Stimulated activated effector memory CD8-positive, alpha-beta T cell treated with anti-CD3 and anti-CD28 coated beads, Interleukin-12 subunit alpha, Interleukin-12 subunit beta, amount 100 ng/mL, for 72 hours (primary cell): Measurements from ENCODE around the gene TRIM56.
"Not testable (repeated sequence)": the region's sequence is repeated elsewhere in the genome, so short reads cannot be mapped to it uniquely, and the experiment has no call there.

Source experiments
- ATAC-seq: fragments of 150-1000 bp; cut with Tn5 transposase; 2 replicates; pipeline ENCODE4 v1.10.0; 2021
- DNase-seq, 2 donors: peaks; one replicate each; pipeline ENCODE4 v3.0.0; 2021 to 2022; ENCODE audit warnings: low spot score in 2 of 2
- H3K27ac Mint-ChIP-seq: one replicate; pipeline ENCODE4 v1.8.0; 2022; ENCODE audit warnings: mild to moderate bottlenecking, mixed read lengths
- H3K36me3 Mint-ChIP-seq: one replicate; pipeline ENCODE4 v1.8.0; 2022; ENCODE audit warnings: mild to moderate bottlenecking, mixed read lengths
- H3K4me1 Mint-ChIP-seq: one replicate; pipeline ENCODE4 v1.8.0; 2022; ENCODE audit warnings: mixed read lengths
- H3K4me3 Mint-ChIP-seq: one replicate; pipeline ENCODE4 v1.8.0; 2022; ENCODE audit warnings: mild to moderate bottlenecking, mixed read lengths
- H3K9me3 Mint-ChIP-seq: one replicate; pipeline ENCODE4 v1.8.0; 2022; ENCODE audit warnings: mixed read lengths

TRIM56 gene

DNA sequence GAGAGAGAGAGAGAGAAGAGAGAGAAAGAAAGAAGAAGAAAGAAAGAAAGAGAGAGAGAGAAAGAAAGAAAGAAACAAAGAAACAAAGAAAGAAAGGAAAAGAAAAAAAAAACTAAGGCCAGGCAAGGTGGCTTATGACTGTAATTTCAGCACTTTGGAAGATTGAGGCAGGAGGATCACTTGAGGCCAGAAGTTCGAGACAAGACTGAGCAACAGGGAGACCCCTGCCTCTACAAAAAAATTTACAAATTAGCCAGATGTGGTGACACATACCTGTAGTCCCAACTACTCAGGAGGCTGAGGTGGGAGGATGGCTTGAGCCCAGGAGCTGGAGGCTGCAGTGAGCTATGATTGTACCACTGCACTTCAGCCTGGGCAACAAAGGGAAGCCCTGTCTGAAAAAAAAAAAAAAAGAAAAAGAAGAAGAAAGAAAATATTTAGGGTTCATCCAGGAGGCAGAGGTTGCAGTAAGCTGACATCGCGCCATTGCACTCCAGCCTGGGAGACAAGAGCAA lies 44.4 kb downstream of the TRIM56 start:
- H3K36me3 Mint-ChIP-seq: peaks cover 4% of the 10 kb centered on the region
- no peak for DNase-seq
- no peak for ATAC-seq
- no peaks in the 10 kb centered on the region for H3K9me3 Mint-ChIP-seq
- peaks cover 52% of the 10 kb centered on the region for H3K4me1 Mint-ChIP-seq
- no peak overlapping the region for H3K27ac Mint-ChIP-seq
- no peak overlapping the region for H3K4me3 Mint-ChIP-seq

DNA sequence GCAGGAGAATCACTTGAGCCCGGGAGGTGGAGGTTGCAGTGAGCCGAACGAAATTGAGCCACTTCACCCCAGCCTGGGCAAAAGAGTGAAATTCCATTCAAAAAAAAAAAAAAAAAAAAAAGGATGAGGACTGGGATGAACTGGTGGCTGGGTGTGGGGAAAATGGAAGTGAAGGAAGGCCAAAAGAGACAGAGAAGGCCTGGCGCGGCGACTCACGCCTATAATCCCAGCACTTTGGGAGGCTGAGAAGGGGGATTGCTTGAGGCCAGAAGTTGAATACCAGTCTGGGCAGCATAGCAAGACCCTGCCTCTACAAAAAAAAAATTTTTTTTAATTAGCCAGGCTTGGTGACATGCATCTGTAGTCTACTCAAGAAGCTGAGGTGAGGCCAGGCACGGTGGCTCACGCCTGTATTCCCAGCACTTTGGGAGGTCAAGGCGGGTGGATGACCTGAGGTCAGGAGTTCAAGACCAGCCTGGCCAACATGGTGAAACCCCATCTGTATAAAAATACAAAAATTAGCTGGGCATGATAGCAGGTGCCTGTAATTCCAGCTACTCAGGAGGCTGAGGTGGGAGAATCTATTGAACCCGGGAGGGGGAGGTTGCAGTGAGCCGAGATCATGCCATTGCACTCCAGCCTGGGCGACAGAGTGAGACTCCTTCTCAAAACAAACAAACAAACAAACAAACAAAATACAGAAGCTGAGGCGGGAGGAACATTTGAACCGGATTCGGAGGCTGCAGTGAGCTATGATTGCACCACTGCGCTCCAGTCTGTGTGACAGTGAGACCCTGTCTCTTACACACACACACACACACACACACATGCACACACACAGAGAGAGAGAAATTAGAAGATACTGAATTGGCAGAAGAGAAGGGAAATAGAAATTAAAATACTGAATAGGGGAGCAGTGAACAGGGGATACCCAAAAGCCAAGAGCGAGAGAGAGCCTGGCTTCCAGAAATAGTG lies 47.6 kb downstream of the TRIM56 start:
- not testable (repeated sequence) for ATAC-seq, H3K4me3 Mint-ChIP-seq, H3K27ac Mint-ChIP-seq, H3K9me3 Mint-ChIP-seq, DNase-seq, H3K36me3 Mint-ChIP-seq
- peaks cover 34% of the 10 kb centered on the region for H3K4me1 Mint-ChIP-seq

DNA sequence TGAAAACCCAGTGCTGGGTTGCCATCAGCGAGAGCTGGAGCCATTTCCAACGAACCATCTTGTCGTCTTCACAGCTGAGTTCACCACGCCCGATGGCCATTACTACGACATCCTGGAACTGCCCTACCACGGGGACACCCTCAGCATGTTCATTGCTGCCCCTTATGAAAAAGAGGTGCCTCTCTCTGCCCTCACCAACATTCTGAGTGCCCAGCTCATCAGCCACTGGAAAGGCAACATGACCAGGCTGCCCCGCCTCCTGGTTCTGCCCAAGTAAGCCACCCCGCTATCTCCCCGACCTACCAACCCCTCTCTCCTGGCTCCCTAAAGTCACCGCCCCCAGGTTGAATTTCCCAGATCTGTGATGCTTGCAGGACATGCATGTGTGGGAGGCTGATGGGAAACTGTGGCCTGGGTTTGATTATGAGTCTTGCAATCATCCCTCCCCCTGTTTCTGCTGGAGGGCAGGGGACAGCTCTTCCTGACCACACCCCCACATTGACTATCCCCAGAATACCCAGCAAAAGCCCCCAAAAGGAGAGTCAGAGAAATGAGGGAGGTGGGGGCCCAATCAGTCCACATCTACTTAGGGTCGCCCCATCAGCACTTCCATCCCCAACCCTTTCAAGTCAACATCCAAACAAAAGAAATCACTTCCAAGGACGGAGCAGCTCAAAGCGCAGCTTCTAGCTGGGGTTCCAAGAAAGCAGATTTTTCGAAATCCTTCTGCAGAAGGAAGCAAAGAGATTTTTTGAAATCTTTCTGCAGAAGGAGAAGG lies 48.5 kb downstream of the TRIM56 start:
- no peak for ATAC-seq
- H3K4me1 Mint-ChIP-seq: peaks cover 37% of the 10 kb centered on the region
- peaks cover 4% of the 10 kb centered on the region for H3K36me3 Mint-ChIP-seq
- no peaks in the 10 kb centered on the region for H3K9me3 Mint-ChIP-seq
- no peak for DNase-seq
- no peak overlapping the region for H3K4me3 Mint-ChIP-seq
- no peak overlapping the region for H3K27ac Mint-ChIP-seq

DNA sequence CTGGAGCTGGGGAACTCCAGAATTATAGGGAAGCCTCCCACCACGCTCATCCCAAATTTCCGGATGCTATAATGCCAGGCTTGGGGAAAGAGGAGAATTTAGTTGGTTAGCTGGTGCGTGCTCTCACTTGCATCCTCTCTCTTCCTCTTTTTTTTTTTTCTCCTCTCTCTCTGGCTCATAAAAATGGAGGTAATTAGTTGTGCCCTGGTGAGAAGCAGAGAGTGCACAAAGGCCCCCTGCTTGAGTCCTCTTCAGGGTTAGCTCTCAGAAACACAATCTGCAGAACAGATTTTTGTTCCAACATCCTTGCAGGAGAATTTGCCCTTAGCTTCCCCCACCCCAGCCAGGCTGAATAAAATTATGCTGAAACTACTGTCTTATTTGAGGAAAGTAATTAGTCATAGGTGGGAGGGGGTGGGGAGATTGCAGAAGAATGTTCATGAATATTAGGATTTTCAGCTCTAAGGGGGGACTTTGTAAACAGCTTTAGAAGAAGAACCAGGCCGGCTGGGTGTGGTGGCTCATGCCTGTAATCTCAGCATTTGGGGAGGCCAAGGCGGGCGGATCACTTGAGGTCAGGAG lies 49.2 kb downstream of the TRIM56 start:
- Mint-ChIP-seq H3K36me3 (peaks cover 4% of the 10 kb centered on the region), H3K9me3 (no peaks in the 10 kb centered on the region), H3K4me1 (peaks cover 37% of the 10 kb centered on the region), H3K27ac (no peak overlapping the region), H3K4me3 (no peak overlapping the region)
- ATAC-seq: no peak
- DNase-seq: no peak

DNA sequence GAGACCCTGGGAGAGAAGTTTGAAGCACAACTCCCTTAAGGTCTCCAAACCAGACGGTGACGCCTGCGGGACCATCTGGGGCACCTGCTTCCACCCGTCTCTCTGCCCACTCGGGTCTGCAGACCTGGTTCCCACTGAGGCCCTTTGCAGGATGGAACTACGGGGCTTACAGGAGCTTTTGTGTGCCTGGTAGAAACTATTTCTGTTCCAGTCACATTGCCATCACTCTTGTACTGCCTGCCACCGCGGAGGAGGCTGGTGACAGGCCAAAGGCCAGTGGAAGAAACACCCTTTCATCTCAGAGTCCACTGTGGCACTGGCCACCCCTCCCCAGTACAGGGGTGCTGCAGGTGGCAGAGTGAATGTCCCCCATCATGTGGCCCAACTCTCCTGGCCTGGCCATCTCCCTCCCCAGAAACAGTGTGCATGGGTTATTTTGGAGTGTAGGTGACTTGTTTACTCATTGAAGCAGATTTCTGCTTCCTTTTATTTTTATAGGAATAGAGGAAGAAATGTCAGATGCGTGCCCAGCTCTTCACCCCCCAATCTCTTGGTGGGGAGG lies 52.5 kb downstream of the TRIM56 start:
- H3K36me3 Mint-ChIP-seq: no peaks in the 10 kb centered on the region
- DNase-seq (peak in 1 of 2 donors; percentile 51), ATAC-seq (no peak)
- H3K4me3 Mint-ChIP-seq: peak overlapping the region; percentile 40
- peaks cover 44% of the 10 kb centered on the region for H3K4me1 Mint-ChIP-seq
- no peaks in the 10 kb centered on the region for H3K9me3 Mint-ChIP-seq
- H3K27ac Mint-ChIP-seq: peak overlapping the region; percentile 76

DNA sequence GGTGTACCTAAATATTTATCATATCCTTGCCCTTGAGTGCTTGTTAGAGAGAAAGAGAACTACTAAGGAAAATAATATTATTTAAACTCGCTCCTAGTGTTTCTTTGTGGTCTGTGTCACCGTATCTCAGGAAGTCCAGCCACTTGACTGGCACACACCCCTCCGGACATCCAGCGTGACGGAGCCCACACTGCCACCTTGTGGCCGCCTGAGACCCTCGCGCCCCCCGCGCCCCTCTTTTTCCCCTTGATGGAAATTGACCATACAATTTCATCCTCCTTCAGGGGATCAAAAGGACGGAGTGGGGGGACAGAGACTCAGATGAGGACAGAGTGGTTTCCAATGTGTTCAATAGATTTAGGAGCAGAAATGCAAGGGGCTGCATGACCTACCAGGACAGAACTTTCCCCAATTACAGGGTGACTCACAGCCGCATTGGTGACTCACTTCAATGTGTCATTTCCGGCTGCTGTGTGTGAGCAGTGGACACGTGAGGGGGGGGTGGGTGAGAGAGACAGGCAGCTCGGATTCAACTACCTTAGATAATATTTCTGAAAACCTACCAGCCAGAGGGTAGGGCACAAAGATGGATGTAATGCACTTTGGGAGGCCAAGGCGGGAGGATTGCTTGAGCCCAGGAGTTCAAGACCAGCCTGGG lies 53.1 kb downstream of the TRIM56 start:
- DNase-seq (peak; percentile 34 to 82), ATAC-seq (peak; percentile 93)
- Mint-ChIP-seq H3K27ac (peak overlapping the region; percentile 76), H3K4me3 (peak overlapping the region; percentile 40), H3K9me3 (no peaks in the 10 kb centered on the region), H3K4me1 (peaks cover 46% of the 10 kb centered on the region), H3K36me3 (no peaks in the 10 kb centered on the region)

DNA sequence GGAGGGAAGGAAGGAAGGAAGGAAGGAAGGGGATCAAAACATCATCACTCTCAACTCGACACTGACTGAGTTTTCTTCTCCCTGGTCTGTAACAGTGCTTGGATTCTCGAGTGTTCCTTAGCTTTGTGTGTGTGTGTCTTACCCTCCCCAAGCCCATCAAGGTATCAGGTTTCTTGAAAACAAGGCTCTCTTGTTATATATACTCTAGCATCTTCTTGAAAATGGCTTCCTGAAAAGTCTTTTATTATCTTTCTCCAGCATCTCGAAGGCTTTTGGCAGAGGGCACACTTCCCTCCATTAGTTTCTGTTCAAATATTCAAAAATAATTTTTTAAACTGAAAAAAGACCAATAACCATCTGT lies 55.0 kb downstream of the TRIM56 start:
- no peaks in the 10 kb centered on the region for H3K9me3 Mint-ChIP-seq
- DNase-seq (no peak), ATAC-seq (no peak)
- peaks cover 44% of the 10 kb centered on the region for H3K4me1 Mint-ChIP-seq
- H3K36me3 Mint-ChIP-seq: no peaks in the 10 kb centered on the region
- H3K27ac Mint-ChIP-seq: no peak overlapping the region
- H3K4me3 Mint-ChIP-seq: no peak overlapping the region

DNA sequence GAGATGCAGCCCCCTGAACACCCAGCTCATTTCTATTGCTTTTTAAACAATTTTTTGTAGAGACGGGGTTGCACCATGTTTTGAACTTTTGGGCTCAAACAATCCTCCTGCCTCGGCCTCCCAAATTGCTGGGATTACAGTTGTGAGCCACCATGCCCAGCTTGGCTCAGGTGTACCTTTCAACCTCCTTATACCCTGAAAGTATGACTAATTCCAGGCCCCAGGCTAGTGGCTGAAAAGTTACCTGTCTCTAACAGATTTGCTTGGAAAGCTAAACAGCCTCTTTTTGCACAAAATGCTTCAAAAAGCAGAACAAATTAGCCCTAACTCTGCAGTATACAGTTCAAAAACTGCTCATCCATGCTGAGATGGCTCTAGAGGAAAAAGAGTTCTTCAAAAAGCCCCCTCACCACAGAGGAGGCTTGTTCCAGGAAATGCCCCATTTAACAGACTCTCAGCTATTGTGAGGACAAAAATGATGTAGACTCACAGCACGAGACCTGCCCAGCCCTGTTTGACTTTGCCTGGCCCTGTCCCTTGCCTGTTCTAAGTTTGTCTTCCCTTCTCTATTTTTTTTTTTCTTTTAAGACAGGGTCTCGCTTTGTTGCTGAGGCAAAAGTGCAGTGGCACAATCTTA lies 55.6 kb downstream of the TRIM56 start:
- H3K36me3 Mint-ChIP-seq: no peaks in the 10 kb centered on the region
- H3K4me1 Mint-ChIP-seq: peaks cover 44% of the 10 kb centered on the region
- no peak overlapping the region for H3K4me3 Mint-ChIP-seq
- ATAC-seq (no peak), DNase-seq (no peak)
- no peak overlapping the region for H3K27ac Mint-ChIP-seq
- H3K9me3 Mint-ChIP-seq: no peaks in the 10 kb centered on the region
